Prostate gland (tissue), 2 donors: ENCODE data around the gene PPP1CB.

Experiments used
- CTCF ChIP-seq, 4 experiments: fragments of 200-600 bp in 2 of 4; fragments of 450-650 bp in 2 of 4; sonication (generic) in 2 of 4; IDR thresholded peaks; 1 replicate in 3 of 4; 2 replicates in 1 of 4; pipeline ENCODE4 v1.5.1; 2016 to 2019; ENCODE audit warnings: antibody characterized with exemption in 4 of 4, mild to moderate bottlenecking in 2 of 4, moderate library complexity in 2 of 4
- POLR2A ChIP-seq: fragments of 450-650 bp; IDR thresholded peaks from one replicate; pipeline ENCODE4 v1.6.1; 2016; ENCODE audit warnings: antibody characterized with exemption, mild to moderate bottlenecking
- POLR2AphosphoS5 ChIP-seq: sonication (generic); formaldehyde crosslinking; IDR thresholded peaks from one replicate; pipeline ENCODE4 v1.6.1; 2017; ENCODE audit warnings: antibody characterized with exemption

- TF ChIP-seq CTCF (IDR thresholded peaks at IDR 0.05) (no peak), POLR2AphosphoS5 (no peak), POLR2A (no peak)
Measured at GRCh38 chr2:28822036-28822435, 70.4 kb downstream of the PPP1CB start.
